Suprapubic skin (tissue), 4 donors: ENCODE measurements around the gene ATP8B3. TPM values are rescaled to one million over a fixed set of nuclear protein-coding genes. Genes with fewer than 3 reads are reported as not detected.

Source experiments
- DNase-seq, 2 donors: peaks; one replicate each; pipeline ENCODE4 v3.0.0-alpha.2; 2019; ENCODE audit warnings: low spot score in 2 of 2
- H3K27ac ChIP-seq: fragments of 200-600 bp; sonication (generic); one replicate; pipeline ENCODE4 v1.5.1; 2019
- H3K27me3 ChIP-seq: fragments of 200-600 bp; sonication (generic); one replicate; pipeline ENCODE4 v1.5.1; 2019
- H3K36me3 ChIP-seq: fragments of 200-600 bp; sonication (generic); one replicate; pipeline ENCODE4 v1.5.1; 2019
- H3K4me1 ChIP-seq: fragments of 200-600 bp; sonication (generic); one replicate; pipeline ENCODE4 v1.5.1; 2019
- H3K4me3 ChIP-seq: fragments of 200-600 bp; sonication (generic); one replicate; pipeline ENCODE4 v1.5.1; 2019; ENCODE audit warnings: mild to moderate bottlenecking
- H3K9me3 ChIP-seq: fragments of 200-600 bp; sonication (generic); one replicate; pipeline ENCODE4 v1.5.1; 2019
- EP300 ChIP-seq: sonication (generic); formaldehyde crosslinking; IDR thresholded peaks from one replicate; pipeline ENCODE4 v1.6.1; 2017; ENCODE audit warnings: antibody characterized with exemption
- POLR2A ChIP-seq, 2 donors: fragments of 450-650 bp; IDR thresholded peaks; one replicate each; pipeline ENCODE4 v1.6.1; 2017; ENCODE audit warnings: antibody characterized with exemption in 2 of 2, mild to moderate bottlenecking in 2 of 2, moderate library complexity in 2 of 2
- POLR2AphosphoS5 ChIP-seq, 3 donors: sonication (generic); formaldehyde crosslinking; IDR thresholded peaks; one replicate each; pipeline ENCODE4 v1.6.1; 2017; ENCODE audit warnings: antibody characterized with exemption in 3 of 3
- WGBS: methylation state at CpG from one replicate; pipeline ENCODE4 v1.1.5; 2018; 5-methylcytosine and 5-hydroxymethylcytosine counted together
- total RNA-seq, 4 donors: library from RNA; depleted of rRNA; stranded (reverse); fragments of >200 nt; gene quantifications; one replicate each; pipeline ENCODE4 v1.1.0, GENCODE V29; 2016
- TF ChIP-seq, protein P1 (sequence below), 2 donors: fragments of 200-600 bp in 1 of 2; fragments of 450-650 bp in 1 of 2; sonication (generic) in 1 of 2; IDR thresholded peaks; one replicate each; pipeline ENCODE4 v1.5.1; 2016 to 2019; ENCODE audit warnings: antibody characterized with exemption in 2 of 2, mild to moderate bottlenecking in 1 of 2, moderate library complexity in 1 of 2

The ATP8B3 gene
- total RNA-seq, 4 donors from 2014 or later: 1.5 to 3.8 (median 1.8) TPM

DNA sequence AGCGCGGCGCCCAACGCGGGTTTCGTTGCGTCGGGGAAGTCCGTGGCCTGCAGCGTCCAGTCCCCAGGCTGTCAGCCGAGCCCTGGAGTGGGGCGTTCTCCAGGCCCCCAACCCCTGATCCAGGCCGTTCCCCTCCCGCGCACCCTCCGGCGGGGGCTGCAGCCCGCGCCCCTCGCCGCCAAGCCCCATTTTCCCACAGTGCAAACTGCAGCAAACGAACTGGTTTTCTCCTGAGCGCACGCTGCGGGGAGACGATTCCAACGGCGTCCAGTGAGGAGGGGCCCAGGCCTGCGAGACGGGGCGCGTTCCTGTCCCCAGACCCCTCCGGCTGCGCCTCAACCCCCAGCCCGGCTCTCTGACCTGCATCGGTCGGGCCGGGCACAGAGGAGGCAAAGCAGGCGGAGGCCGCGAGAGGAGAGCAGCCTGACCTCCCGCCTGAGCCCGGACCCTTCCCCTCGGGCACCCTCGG lies 63.2 kb downstream of the ATP8B3 start:
- 5% methylated on average over 4 of the region's 45 CpGs for WGBS
- H3K27ac ChIP-seq: no peak overlapping the region
- H3K36me3 ChIP-seq: no peaks in the 10 kb centered on the region
- H3K27me3 ChIP-seq: peaks cover 99% of the 10 kb centered on the region
- no peaks in the 10 kb centered on the region for H3K9me3 ChIP-seq
- TF ChIP-seq POLR2AphosphoS5 (IDR thresholded peaks at IDR 0.05): no peak
- no peak for TF ChIP-seq POLR2A (IDR thresholded peaks at IDR 0.05)
- TF ChIP-seq, protein P1, sequence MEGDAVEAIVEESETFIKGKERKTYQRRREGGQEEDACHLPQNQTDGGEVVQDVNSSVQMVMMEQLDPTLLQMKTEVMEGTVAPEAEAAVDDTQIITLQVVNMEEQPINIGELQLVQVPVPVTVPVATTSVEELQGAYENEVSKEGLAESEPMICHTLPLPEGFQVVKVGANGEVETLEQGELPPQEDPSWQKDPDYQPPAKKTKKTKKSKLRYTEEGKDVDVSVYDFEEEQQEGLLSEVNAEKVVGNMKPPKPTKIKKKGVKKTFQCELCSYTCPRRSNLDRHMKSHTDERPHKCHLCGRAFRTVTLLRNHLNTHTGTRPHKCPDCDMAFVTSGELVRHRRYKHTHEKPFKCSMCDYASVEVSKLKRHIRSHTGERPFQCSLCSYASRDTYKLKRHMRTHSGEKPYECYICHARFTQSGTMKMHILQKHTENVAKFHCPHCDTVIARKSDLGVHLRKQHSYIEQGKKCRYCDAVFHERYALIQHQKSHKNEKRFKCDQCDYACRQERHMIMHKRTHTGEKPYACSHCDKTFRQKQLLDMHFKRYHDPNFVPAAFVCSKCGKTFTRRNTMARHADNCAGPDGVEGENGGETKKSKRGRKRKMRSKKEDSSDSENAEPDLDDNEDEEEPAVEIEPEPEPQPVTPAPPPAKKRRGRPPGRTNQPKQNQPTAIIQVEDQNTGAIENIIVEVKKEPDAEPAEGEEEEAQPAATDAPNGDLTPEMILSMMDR (IDR thresholded peaks at IDR 0.05): no peak
- TF ChIP-seq EP300: no peak
- H3K4me3 ChIP-seq: peak overlapping the region; percentile 26
- H3K4me1 ChIP-seq: peaks cover 36% of the 10 kb centered on the region
- DNase-seq: no peak

DNA sequence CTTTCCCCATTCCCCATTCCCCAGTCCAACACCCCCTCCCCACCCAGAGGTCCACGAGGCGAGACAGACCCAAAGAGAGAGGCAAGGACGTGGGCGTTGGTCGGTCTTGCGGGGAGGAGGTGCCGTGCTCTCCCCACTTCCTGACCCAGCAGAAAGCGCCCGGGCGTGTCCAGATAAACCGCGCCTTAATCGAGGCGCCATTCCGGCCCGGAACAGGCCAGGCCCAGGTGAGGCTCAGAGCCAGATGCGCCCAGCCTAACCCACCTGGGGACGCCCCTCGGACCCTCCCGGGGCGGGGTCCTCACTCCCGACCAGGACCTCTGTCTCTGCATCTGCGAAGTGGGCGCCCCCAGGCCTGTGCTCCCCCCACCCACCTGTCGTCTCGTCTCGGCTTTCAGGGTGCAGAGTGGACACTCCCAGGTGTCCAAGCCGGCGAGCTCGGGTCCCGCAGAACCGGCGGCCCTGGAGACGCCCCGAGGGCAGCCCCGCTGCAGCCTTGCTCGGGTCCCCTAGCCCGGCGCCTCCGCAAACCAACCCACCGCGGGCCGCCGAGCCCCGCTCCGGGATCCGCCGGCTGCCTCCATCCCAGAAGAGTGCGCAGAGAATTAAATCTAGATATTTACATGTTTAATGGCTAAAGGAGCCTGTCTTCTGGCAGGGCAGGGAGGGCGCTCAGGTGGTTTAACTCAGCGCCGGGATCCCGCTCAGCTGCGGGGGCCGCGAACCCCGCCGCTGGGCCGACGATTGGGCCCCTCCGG lies 63.8 kb downstream of the ATP8B3 start:
- Histone ChIP-seq H3K27ac (no peak overlapping the region), H3K4me3 (peak overlapping the region; percentile 26)

DNA sequence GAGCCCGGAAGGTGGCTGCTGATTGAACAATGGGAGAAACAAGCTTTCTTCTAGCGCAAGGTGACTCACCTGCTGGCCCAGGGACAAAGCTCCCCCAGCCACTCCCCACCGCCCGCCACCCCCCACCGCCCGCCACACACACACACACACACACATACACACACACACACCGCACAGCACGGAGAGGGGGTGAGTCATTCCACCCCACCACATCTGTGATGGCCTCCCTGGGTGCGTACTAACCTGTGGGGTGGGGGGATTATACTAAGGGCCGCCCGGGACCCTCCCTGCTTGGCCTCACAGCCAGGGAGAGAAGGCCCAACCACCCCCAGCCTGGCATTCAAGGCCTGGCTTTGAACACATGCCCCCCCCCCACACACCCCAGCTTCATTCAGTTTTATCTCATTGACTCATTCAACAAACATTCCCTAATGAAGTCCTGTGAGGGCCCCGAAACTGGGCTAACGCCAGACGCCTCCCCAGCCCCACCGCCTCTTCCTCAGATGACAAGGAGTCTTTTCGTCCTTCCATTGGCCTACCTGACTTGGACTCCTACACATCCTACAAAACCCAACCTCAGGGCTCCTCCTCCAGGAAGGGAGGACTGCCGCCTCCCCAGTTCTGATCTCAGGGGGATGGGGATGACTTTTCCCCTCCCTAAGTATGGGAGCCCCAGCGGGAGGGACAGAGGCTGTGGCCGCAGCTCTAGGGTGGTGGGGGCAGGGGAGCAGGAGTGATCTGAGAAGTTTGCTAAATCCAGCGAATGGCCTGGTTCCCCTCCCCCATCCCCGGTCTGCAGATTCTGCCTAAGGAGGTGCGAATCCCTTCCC lies 64.6 kb downstream of the ATP8B3 start:
- Histone ChIP-seq H3K4me1 (peaks cover 36% of the 10 kb centered on the region), H3K27me3 (peaks cover 100% of the 10 kb centered on the region), H3K27ac (no peak overlapping the region), H3K36me3 (no peaks in the 10 kb centered on the region), H3K4me3 (peak overlapping the region; percentile 26), H3K9me3 (no peaks in the 10 kb centered on the region)
- DNase-seq: no peak
- TF ChIP-seq, protein P1 (IDR thresholded peaks at IDR 0.05): no peak
- TF ChIP-seq POLR2AphosphoS5 (IDR thresholded peaks at IDR 0.05) (no peak), POLR2A (IDR thresholded peaks at IDR 0.05) (no peak), EP300 (no peak)
- 11% methylated on average over 9 of the region's 22 CpGs for WGBS

More for the DNA sequence above, 63.8 kb downstream of the ATP8B3 start:
- TF ChIP-seq POLR2A (IDR thresholded peaks at IDR 0.05) (no peak), POLR2AphosphoS5 (IDR thresholded peaks at IDR 0.05) (no peak), EP300 (no peak)
- TF ChIP-seq, protein P1 (IDR thresholded peaks at IDR 0.05): no peak
- WGBS: 6% methylated on average over 6 of the region's 61 CpGs
- Histone ChIP-seq H3K9me3 (no peaks in the 10 kb centered on the region), H3K4me1 (peaks cover 36% of the 10 kb centered on the region), H3K27me3 (peaks cover 100% of the 10 kb centered on the region), H3K36me3 (no peaks in the 10 kb centered on the region)
- DNase-seq: no peak

DNA sequence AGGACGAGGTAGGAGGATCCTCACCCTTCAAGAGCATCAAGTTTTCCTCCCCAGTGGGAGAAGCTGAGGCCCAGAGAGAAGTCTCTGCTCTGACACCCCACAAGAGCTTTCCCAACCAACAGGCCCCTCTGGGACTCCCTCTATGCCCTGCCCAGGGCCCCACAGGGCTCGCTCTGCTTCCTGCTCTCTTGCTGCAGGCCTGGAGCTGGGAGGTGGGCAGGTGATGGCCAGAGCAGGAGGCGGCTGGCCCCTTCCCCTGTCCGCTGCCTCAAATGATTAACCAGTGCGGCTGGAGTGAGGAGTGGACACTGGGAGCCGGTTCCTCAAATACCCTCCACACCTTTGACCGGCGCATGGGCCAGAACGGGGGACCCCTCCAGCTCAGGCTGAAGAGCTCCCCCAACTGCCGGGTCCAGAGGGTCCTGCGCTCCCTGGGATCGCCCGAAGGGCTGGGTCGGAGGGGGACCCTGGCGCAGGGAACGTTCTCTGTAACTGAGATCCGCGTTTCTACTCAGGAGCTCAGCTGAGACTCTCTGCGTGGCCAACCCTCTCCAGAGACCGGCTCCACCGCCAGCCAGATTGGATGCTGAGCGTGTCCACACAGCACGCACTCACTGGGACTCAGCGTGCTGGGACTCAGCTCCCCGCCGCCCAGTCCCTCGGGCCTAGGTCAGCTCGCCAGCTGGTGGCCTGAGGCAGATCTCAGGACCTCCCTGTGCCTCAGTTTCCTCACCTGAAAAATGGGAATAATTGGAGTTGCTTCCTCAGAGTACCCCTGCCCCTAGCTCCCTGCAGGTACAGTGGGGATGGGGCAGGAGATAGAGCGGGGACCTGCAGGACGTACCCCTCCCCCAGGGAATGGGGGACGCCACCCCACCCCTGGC lies 65.4 kb downstream of the ATP8B3 start:
- Histone ChIP-seq H3K4me1 (peaks cover 36% of the 10 kb centered on the region), H3K9me3 (no peaks in the 10 kb centered on the region), H3K27ac (no peak overlapping the region), H3K4me3 (no peak overlapping the region), H3K27me3 (peaks cover 100% of the 10 kb centered on the region), H3K36me3 (no peaks in the 10 kb centered on the region)
- WGBS: 4% methylated on average over 19 of the region's 31 CpGs
- no peak for DNase-seq
- TF ChIP-seq POLR2A (IDR thresholded peaks at IDR 0.05) (no peak), EP300 (no peak), POLR2AphosphoS5 (IDR thresholded peaks at IDR 0.05) (no peak)
- TF ChIP-seq, protein P1 (IDR thresholded peaks at IDR 0.05): no peak
